ENCODE measurements around the gene UFSP1.
A peak's percentile ranks its signal among the peaks of the same experiment; 100 is the strongest.
"Not testable (repeated sequence)": the region's sequence is repeated elsewhere in the genome, so short reads cannot be mapped to it uniquely, and the experiment has no call there.

Gene UFSP1

GRCh38 chr7:100888988-100889750 lies at the start of gene UFSP1:
UFSP1 (minus strand) TSS chr7:100889715; CDS start chr7:100889271, 444 bp downstream.
- TF ChIP-seq POLR2A (IDR thresholded peaks at IDR 0.05; ENCODE audit: low read depth, low read length), result no peak
- FAIRE-seq (no peak), DNase-seq (ENCODE audit: insufficient read length, low spot score) (no peak)

GRCh38 chr7:100936167-100936566 lies 46.7 kb upstream of the UFSP1 start:
- FAIRE-seq; DNase-seq (ENCODE audit: insufficient read length, low spot score): not testable (repeated sequence)

- not testable (repeated sequence) for FAIRE-seq
These were observed 45.9 kb upstream of the UFSP1 start for GRCh38 chr7:100935381-100935780.

GRCh38 chr7:100933734-100934133 lies 44.2 kb upstream of the UFSP1 start:
- no peak for TF ChIP-seq POLR2A (IDR thresholded peaks at IDR 0.05; ENCODE audit: low read depth, low read length)
- no peak for FAIRE-seq
- DNase-seq (ENCODE audit: insufficient read length, low spot score), result no peak

More at GRCh38 chr7:100935381-100935780, 45.9 kb upstream of the UFSP1 start:
- DNase-seq (ENCODE audit: insufficient read length, low spot score), result not testable (repeated sequence)

DNA sequence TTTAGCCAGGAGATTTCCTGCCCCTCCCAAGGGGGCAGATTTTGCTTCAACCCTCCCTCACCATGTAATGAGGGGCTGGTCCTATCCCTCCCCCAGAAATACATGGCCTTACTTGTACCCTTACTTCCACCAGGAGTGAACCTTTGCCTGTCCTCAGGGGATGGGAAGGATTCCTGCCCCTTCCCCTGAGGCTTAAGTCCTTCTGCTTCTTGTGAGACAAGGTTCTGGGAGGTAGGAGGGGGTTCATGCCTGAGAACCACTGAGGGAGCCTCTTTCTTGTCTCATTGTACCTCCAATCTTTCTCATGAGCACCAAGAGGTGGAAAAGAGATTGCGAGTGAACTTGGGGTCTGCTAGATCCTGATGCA lies 40.3 kb upstream of the UFSP1 start:
- FAIRE-seq (no peak), DNase-seq (ENCODE audit: insufficient read length, low spot score) (no peak)
- no peak for TF ChIP-seq POLR2A (IDR thresholded peaks at IDR 0.05; ENCODE audit: low read depth, low read length)

GRCh38 chr7:100923616-100924015 lies 34.1 kb upstream of the UFSP1 start:
- not testable (repeated sequence) for FAIRE-seq; DNase-seq (ENCODE audit: insufficient read length, low spot score)

GRCh38 chr7:100921039-100921438 lies 31.5 kb upstream of the UFSP1 start:
- DNase-seq (ENCODE audit: insufficient read length, low spot score) (no peak), FAIRE-seq (no peak)
- no peak for TF ChIP-seq POLR2A (IDR thresholded peaks at IDR 0.05; ENCODE audit: low read depth, low read length)

- FAIRE-seq; DNase-seq (ENCODE audit: insufficient read length, low spot score): not testable (repeated sequence)
These were observed 30.4 kb upstream of the UFSP1 start for GRCh38 chr7:100919779-100920437.

- not testable (repeated sequence) for FAIRE-seq; DNase-seq (ENCODE audit: insufficient read length, low spot score)
These were observed 29.8 kb upstream of the UFSP1 start for GRCh38 chr7:100919335-100919734.

GRCh38 chr7:100914879-100915447 lies 25.4 kb upstream of the UFSP1 start:
- DNase-seq (ENCODE audit: insufficient read length, low spot score) (peak; percentile 74), FAIRE-seq (no peak)
- no peak for TF ChIP-seq POLR2A (IDR thresholded peaks at IDR 0.05; ENCODE audit: low read depth, low read length)

DNA sequence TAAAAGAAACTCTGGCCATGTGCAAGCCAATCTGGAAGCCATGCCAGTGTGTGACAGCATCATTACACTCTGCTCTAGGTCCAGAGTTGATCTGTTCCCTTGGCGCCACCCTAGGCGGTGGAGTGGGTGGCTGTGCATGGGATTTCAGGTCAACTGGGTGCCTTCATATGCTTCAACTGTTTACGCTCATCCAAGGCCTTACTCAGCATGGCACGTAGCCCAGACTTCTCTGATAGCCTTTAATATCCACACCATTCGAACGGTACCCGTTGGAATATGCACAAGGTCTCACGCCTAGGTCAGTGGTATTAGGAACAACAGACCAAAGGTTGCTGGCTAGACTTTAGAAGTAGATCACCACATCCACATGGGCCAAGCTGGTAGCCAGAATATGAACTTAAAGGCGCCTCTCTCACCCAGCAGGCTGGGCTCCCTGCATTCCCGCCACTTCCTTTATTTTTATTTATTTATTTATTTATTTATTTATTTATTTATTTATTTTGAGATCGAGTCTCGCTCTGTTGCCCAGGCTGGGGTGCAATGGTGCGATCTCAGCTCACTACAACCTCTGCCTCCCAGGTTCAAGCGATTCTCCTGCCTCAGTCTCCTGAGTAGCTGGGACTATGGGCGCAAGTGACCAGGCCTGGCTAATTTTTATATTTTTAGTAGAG lies 24.8 kb upstream of the UFSP1 start:
- no peak for TF ChIP-seq POLR2A (IDR thresholded peaks at IDR 0.05; ENCODE audit: low read depth, low read length)
- no peak for FAIRE-seq
- no peak for DNase-seq (ENCODE audit: insufficient read length, low spot score)

DNA sequence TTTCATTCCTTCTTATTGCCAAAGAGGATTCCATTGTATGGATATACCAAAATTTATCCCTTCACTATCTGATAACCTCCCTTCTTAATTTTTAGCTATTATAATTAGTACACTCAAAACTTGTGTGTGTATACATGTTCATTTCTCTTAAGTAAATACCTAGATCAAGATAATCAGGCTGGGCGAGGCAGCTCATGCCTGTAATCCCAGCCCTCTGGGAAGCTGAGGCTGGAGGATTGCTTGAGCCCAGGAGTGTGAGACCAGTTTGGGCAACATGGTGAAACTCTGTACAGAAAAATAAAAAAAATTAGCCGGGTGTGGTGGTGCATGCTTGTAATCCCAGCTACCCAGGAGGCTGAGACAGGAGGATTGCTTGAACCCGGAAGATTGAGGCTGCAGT lies 22.0 kb upstream of the UFSP1 start:
- no peak for FAIRE-seq
- no peak for TF ChIP-seq POLR2A (IDR thresholded peaks at IDR 0.05; ENCODE audit: low read depth, low read length)

DNA sequence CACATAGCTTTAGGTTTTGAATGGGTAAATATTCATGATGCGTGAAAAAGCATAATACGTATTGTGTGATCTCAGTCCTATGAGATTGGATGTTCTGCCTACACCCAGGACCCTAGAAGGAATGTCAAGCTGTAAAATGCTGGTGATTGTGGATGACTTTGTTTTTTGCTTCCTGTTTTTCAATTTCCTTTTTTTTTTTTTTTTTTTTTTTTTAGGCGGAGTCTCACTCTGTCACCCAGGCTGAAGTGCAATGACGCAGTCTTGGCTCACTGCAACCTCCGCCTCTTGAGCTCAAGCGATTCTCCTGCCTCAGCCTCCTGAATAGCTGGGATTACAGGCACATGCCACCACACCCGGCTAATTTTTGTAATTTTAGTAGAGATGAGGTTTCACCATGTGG lies 20.9 kb upstream of the UFSP1 start:
- not testable (repeated sequence) for FAIRE-seq

More for the DNA sequence above, 22.0 kb upstream of the UFSP1 start:
- DNase-seq (ENCODE audit: insufficient read length, low spot score), result no peak

DNA sequence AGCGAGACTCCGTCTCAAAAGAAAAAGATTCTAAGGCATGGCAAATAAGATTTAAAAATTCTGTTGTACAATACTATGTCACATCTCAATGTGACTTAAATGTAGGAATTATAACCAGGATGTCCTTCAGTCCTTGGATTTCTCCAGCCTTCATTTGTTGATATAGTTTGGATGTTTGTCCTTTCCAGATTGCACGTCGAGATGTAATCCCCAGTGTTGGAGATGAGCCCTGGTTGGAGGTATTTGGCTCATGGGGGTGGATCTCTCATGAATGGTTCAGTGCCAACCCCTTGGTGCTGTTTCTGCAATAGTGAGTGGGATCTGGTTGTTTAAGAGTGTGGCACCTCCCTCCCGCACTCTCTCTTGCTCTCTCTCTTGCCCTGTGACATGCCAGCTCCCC lies 19.0 kb upstream of the UFSP1 start:
- FAIRE-seq (no peak), DNase-seq (ENCODE audit: insufficient read length, low spot score) (no peak)
- TF ChIP-seq POLR2A (IDR thresholded peaks at IDR 0.05; ENCODE audit: low read depth, low read length), result no peak

More for the DNA sequence above, 20.9 kb upstream of the UFSP1 start:
- DNase-seq (ENCODE audit: insufficient read length, low spot score), result not testable (repeated sequence)
